HepG2 (cell line): Measurements from ENCODE around the gene IFI35. TPM values are rescaled to one million over a fixed set of nuclear protein-coding genes. Genes with fewer than 3 reads are reported as not detected.
A peak's percentile ranks its signal among the peaks of the same experiment; 100 is the strongest.

Experiments
- ATAC-seq: fragments of 200-7000 bp; cut with Tn5 transposase; 3 replicates; pipeline ENCODE4 v1.9.1; 2020; ENCODE audit warnings: mild to moderate bottlenecking, moderate library complexity
- BruUV-seq: library from RNA; stranded (reverse); fragments of 400-500 nt; replicated peaks from 2 replicates; lab custom pipeline; 2021; lab: Mats Ljungman, UMichigan
- CTCF ChIA-PET: fragments of 300-600 bp; formaldehyde crosslinking; extraction: SDS; loops from one replicate; lab custom pipeline; 2021; ENCODE audit warnings: low total read pairs, inconsistent platforms, low intra/inter-chr PET ratio; lab: Yijun Ruan, JAX
- POLR2A ChIA-PET: fragments of 350-600 bp; sonication (Branson Sonifier 250); formaldehyde crosslinking; loops from one replicate; lab custom pipeline; 2020; ENCODE audit warnings: antibody characterized with exemption, inconsistent platforms; lab: Yijun Ruan, JAX
- DNase-seq: peaks from one replicate; pipeline ENCODE4 v3.0.0-alpha.2; 2015; ENCODE audit warnings: low spot score
- FAIRE-seq: peaks from 3 replicates; lab custom pipeline; 2011; peaks lifted over from hg19 to GRCh38; lab: Jason Lieb, UNC
- H2AFZ ChIP-seq: one replicate; pipeline ENCODE4 v1.6.1; 2011; ENCODE audit warnings: low read length, inconsistent platforms
- H3K27ac ChIP-seq: fragments of 300-600 bp; 3 replicates; pipeline ENCODE4 v1.8.0; 2011; ENCODE audit warnings: mixed run types, mild to moderate bottlenecking, mixed read lengths, low read length, inconsistent platforms; ENCODE audit not compliant: insufficient read depth; ENCODE audit errors: extremely low read length
- H3K27me3 ChIP-seq, 2 experiments: fragments of 200-600 bp in 1 of 2; 2 replicates in 1 of 2; 3 replicates in 1 of 2; pipeline versions ENCODE4 v1.6.0 to v1.8.0; 2011; ENCODE audit warnings: low read length in 2 of 2, mild to moderate bottlenecking in 2 of 2, moderate library complexity in 2 of 2, inconsistent platforms in 1 of 2; ENCODE audit not compliant: insufficient read depth in 2 of 2, control insufficient read depth in 1 of 2
- H3K36me3 ChIP-seq, 2 experiments: fragments of 200-600 bp in 1 of 2; replicated peaks in 1 of 2; 2 replicates in 1 of 2; 3 replicates in 1 of 2; pipeline versions ENCODE4 v1.5.1 to v1.8.0; 2011; ENCODE audit warnings: low read length in 2 of 2, inconsistent platforms in 1 of 2; ENCODE audit not compliant: insufficient read depth in 2 of 2, control insufficient read depth in 1 of 2
- H3K4me1 ChIP-seq: 2 replicates; pipeline ENCODE4 v1.5.1; 2012; ENCODE audit warnings: low read length, inconsistent platforms; ENCODE audit not compliant: insufficient read depth
- H3K4me2 ChIP-seq: 2 replicates; pipeline ENCODE4 v1.6.0; 2011; ENCODE audit warnings: low read depth, low read length, inconsistent platforms
- H3K4me3 ChIP-seq, 3 experiments: fragments of 200-600 bp in 1 of 3; sonication (generic), shearing (Covaris generic) in 1 of 3; replicated peaks in 1 of 3; 2 replicates each; pipeline ENCODE4 v1.5.1; 2011 to 2016; ENCODE audit warnings: low read length in 3 of 3, inconsistent platforms in 2 of 3, low read depth in 2 of 3, mild to moderate bottlenecking in 2 of 3, control low read depth in 1 of 3, mixed read lengths in 1 of 3; ENCODE audit not compliant: insufficient read depth in 1 of 3
- H3K79me2 ChIP-seq: one replicate; pipeline ENCODE4 v1.6.1; 2011; ENCODE audit warnings: low read length, inconsistent platforms; ENCODE audit not compliant: insufficient read depth
- H3K9ac ChIP-seq: 2 replicates; pipeline ENCODE4 v1.6.0; 2011; ENCODE audit warnings: mild to moderate bottlenecking, low read depth, low read length, inconsistent platforms; ENCODE audit not compliant: insufficient read depth
- H3K9me3 ChIP-seq: 2 replicates; pipeline ENCODE4 v1.5.1; 2012; ENCODE audit warnings: mild to moderate bottlenecking, low read length
- H4K20me1 ChIP-seq: 2 replicates; pipeline ENCODE4 v1.6.0; 2011; ENCODE audit warnings: inconsistent platforms, mild to moderate bottlenecking, low read length, moderate library complexity; ENCODE audit not compliant: insufficient read depth
- CENPT ChIP-seq: sonication (generic); formaldehyde crosslinking; IDR thresholded peaks from 2 replicates; pipeline ENCODE4 v1.8.0; 2022; ENCODE audit warnings: low read depth, mild to moderate bottlenecking, moderate library complexity, missing genetic modification reagents
- CREB3 ChIP-seq: sonication (generic); formaldehyde crosslinking; IDR thresholded peaks from 2 replicates; pipeline ENCODE4 v1.5.0; 2020; ENCODE audit warnings: missing genetic modification reagents
- CTCF ChIP-seq: sonication (generic); formaldehyde crosslinking; IDR thresholded peaks from 2 replicates; pipeline ENCODE4 v1.5.0; 2020; ENCODE audit warnings: mild to moderate bottlenecking, missing genetic modification reagents, moderate library complexity
- ISX ChIP-seq: sonication (generic); formaldehyde crosslinking; conservative IDR thresholded peaks from 2 replicates; pipeline ENCODE4 v1.5.0; 2020; ENCODE audit warnings: missing genetic modification reagents
- MAZ ChIP-seq, 2 experiments: sonication (generic) in 1 of 2; formaldehyde crosslinking in 1 of 2; IDR thresholded peaks; 2 replicates each; pipeline versions ENCODE4 v1.5.0 to v1.6.1; 2012 to 2020; ENCODE audit warnings: low read depth in 2 of 2, mild to moderate bottlenecking in 2 of 2, borderline replicate concordance in 1 of 2, improper control_type of control experiment in 1 of 2, low read length in 1 of 2, missing genetic modification reagents in 1 of 2, moderate library complexity in 1 of 2
- MTF1 ChIP-seq: sonication (generic); formaldehyde crosslinking; IDR thresholded peaks from 2 replicates; pipeline ENCODE4 v1.5.0; 2020; ENCODE audit warnings: missing genetic modification reagents
- PAF1 ChIP-seq: IDR thresholded peaks from 2 replicates; pipeline ENCODE4 v1.6.1; 2016; ENCODE audit warnings: missing genetic modification reagents, missing compliant biosample characterization
- PLRG1 ChIP-seq: fragments of 450-650 bp; conservative IDR thresholded peaks from 2 replicates; pipeline ENCODE4 v1.6.1; 2016
- POLR2A ChIP-seq, 2 experiments: IDR thresholded peaks; 2 replicates each; pipeline ENCODE4 v1.6.1; 2011; ENCODE audit warnings: low read depth in 2 of 2, low read length in 2 of 2, mild to moderate bottlenecking in 1 of 2, moderate library complexity in 1 of 2; ENCODE audit not compliant: insufficient read depth in 1 of 2
- POLR2AphosphoS5 ChIP-seq: IDR thresholded peaks from 2 replicates; pipeline ENCODE4 v1.6.1; 2012; ENCODE audit warnings: low read depth, low read length
- RBM22 ChIP-seq: fragments of 200-400 bp; formaldehyde crosslinking; optimal IDR thresholded peaks from 2 replicates; pipeline ENCODE3; 2017; ENCODE audit warnings: mild to moderate bottlenecking, low read length, moderate library complexity
- SOX5 ChIP-seq: IDR thresholded peaks from 2 replicates; pipeline ENCODE4 v1.6.1; 2016; ENCODE audit warnings: borderline replicate concordance
- ZNF263 ChIP-seq: sonication (generic); formaldehyde crosslinking; IDR thresholded peaks from 2 replicates; pipeline ENCODE4 v1.4.0; 2020; ENCODE audit warnings: missing genetic modification reagents
- ZNF501 ChIP-seq: sonication (generic); formaldehyde crosslinking; IDR thresholded peaks from 2 replicates; pipeline ENCODE4 v1.5.1; 2020; ENCODE audit warnings: mild to moderate bottlenecking, moderate library complexity, missing genetic modification reagents
- ZNF607 ChIP-seq: sonication (generic); formaldehyde crosslinking; IDR thresholded peaks from 2 replicates; pipeline ENCODE4 v1.5.1; 2020; ENCODE audit warnings: missing genetic modification reagents, mild to moderate bottlenecking, borderline replicate concordance
- ZNF687 ChIP-seq: sonication (generic); formaldehyde crosslinking; IDR thresholded peaks from 2 replicates; pipeline ENCODE4 v1.5.1; 2020; ENCODE audit warnings: mild to moderate bottlenecking, missing genetic modification reagents, moderate library complexity
- ZNF768 ChIP-seq: sonication (generic); formaldehyde crosslinking; IDR thresholded peaks from 2 replicates; pipeline ENCODE4 v1.4.0; 2020; ENCODE audit warnings: missing genetic modification reagents
- ZZZ3 ChIP-seq: sonication (generic); formaldehyde crosslinking; IDR thresholded peaks from 2 replicates; pipeline ENCODE4 v1.4.0; 2020; ENCODE audit warnings: missing genetic modification reagents, mild to moderate bottlenecking, borderline replicate concordance
- WGBS: methylation state at CpG from one replicate; pipeline ENCODE4 v1.1.6; 2017; ENCODE audit warnings: low lambda C conversion rate; 5-methylcytosine and 5-hydroxymethylcytosine counted together
- in situ Hi-C: cut with HindIII; loops from 2 replicates; pipeline ENCODE4 v1.10.0; 2017; ENCODE audit warnings: low pct_unique_long_range_greater_than_20kb; ENCODE audit not compliant: extremely low pct_ligation_motif_present
- intact Hi-C: fragments of 100-400 bp; cut with micrococcal nuclease; formaldehyde crosslinking; loops from one replicate; pipeline ENCODE4 v1.10.0; 2022; ENCODE audit not compliant: unreplicated experiment
- polyA plus RNA-seq, 8 experiments: library from polyadenylated mRNA; depleted of rRNA in 3 of 8; stranded (reverse) in 7 of 8; unstranded in 1 of 8; fragments of >200 nt; fragmentation: Illumina TruSeq in 4 of 8; extraction: Trizol in 4 of 8; gene quantifications; 2 replicates each; pipeline versions ENCODE4 v1.2.1 to v1.2.3, GENCODE V29; 2011 to 2016; ENCODE audit warnings: low read depth in 4 of 8, missing spikeins in 1 of 8, mixed read lengths in 1 of 8; ENCODE audit not compliant: insufficient read depth in 1 of 8
- total RNA-seq, 5 experiments: library from RNA; depleted of rRNA; stranded (reverse); fragments of >200 nt; fragmentation: Illumina TruSeq; extraction: Trizol; gene quantifications; 2 replicates each; pipeline ENCODE4 v1.2.3, GENCODE V29; 2016; ENCODE audit warnings: low read depth in 1 of 5

Gene IFI35
- total and polyA plus RNA-seq, 2 of the 13 experiments (the other 11 are each of a cell fraction or from before 2014, with no cell fraction given) = 28.9 to 38.1 TPM

- ATAC-seq (peak; percentile 28), FAIRE-seq (no peak), DNase-seq (peak; percentile 63)
- CTCF ChIA-PET = no interaction called here
- in situ Hi-C loops = no loop called here
- Histone ChIP-seq H3K9ac (no peak overlapping the region), H4K20me1 (peaks cover 24% of the 10 kb centered on the region), H3K27ac (peak overlapping the region; percentile 25), H3K4me1 (peaks cover 79% of the 10 kb centered on the region), H3K9me3 (no peaks in the 10 kb centered on the region), H2AFZ (no peak overlapping the region), H3K79me2 (peaks cover 20% of the 10 kb centered on the region), H3K36me3 (peaks cover 14 to 33% of the 10 kb centered on the region in 2 experiments), H3K4me2 (no peak overlapping the region), H3K4me3 (no peak overlapping the region), H3K27me3 (no peaks in the 10 kb centered on the region; a peak in 1 of 5 replicates)
- BruUV-seq = no TSS peak
- intact Hi-C loops = no loop called here
- POLR2A ChIA-PET = interaction anchor here (0.7 to 1.6 kb wide), 2 partner anchors 91 to 123 kb away, joined by 3 to 4 read pairs; no protein-coding TSS in a partner anchor
- 94% methylated on average over 5 of the region's 5 CpGs for WGBS
- TF ChIP-seq CREB3 (CRISPR knock-in tag) = no peak
- TF ChIP-seq PLRG1 = no peak
- peak in 1 of 2 experiments; percentile 45; a peak in 2 of 4 replicates for TF ChIP-seq POLR2A (IDR thresholded peaks at IDR 0.05; ENCODE audit: insufficient read depth in 1 of 2, low read depth in 2 of 2, low read length in 2 of 2)
- 0 out of 2 replicates have a peak, but pooled peaks have one; percentile 9 for TF ChIP-seq SOX5 (CRISPR knock-in tag)
- TF ChIP-seq ZZZ3 (CRISPR knock-in tag) = no peak
- TF ChIP-seq MTF1 = no peak
- 0 out of 2 replicates have a peak, but pooled peaks have one; percentile 18 for TF ChIP-seq CTCF
- TF ChIP-seq POLR2AphosphoS5 = peak; percentile 43; the same call in 1 of the 2 replicates
- 0 out of 2 replicates have a peak, but pooled peaks have one; percentile 57 for TF ChIP-seq PAF1 (CRISPR knock-in tag)
- 0 out of 2 replicates have a peak, but pooled peaks have one; percentile 9 for TF ChIP-seq ZNF687
- TF ChIP-seq ISX = no peak
- 0 out of 2 replicates have a peak, but pooled peaks have one; percentile 20 for TF ChIP-seq ZNF501
- no peak for TF ChIP-seq ZNF768 (CRISPR knock-in tag)
- no peak for TF ChIP-seq CENPT (CRISPR knock-in tag)
- peak; percentile 88 for TF ChIP-seq RBM22
- TF ChIP-seq ZNF607 (CRISPR knock-in tag) = no peak; the same call in 1 of the 2 replicates
- TF ChIP-seq MAZ (IDR thresholded peaks at IDR 0.05; ENCODE audit: borderline replicate concordance, low read depth, low read length) = no peak
- TF ChIP-seq MAZ (CRISPR knock-in tag; IDR thresholded peaks at IDR 0.05; ENCODE audit: low read depth) = no peak
- TF ChIP-seq ZNF263 (CRISPR knock-in tag) = peak; percentile 73
Observed at GRCh38 chr17:43003542-43004172, 2.9 kb upstream of the IFI35 start.
